ENCODE results near the gene NCF2. TPM values are rescaled to one million over a fixed set of nuclear protein-coding genes. Genes with fewer than 3 reads are reported as not detected.

NCF2 gene
- total RNA-seq, 1 experiment from 2014 or later = 0.53 TPM

Other genes starting within 250 kb of the NCF2 start
- 0.07 TPM in 1 of 2 replicates, not detected in the other for gene NMNAT2, start 172.1 kb downstream of the NCF2 start, total RNA-seq (2014; rRNA removed; shearing (Covaris generic); ENCODE audit: low replicate concordance)
- 28.2 and 86.2 TPM in 2 replicates for gene SMG7, start 118.0 kb downstream of the NCF2 start, total RNA-seq (2014; rRNA removed; shearing (Covaris generic); ENCODE audit: low replicate concordance)
- 232 and 372 TPM in 2 replicates for gene ARPC5, start 45.3 kb upstream of the NCF2 start, total RNA-seq (2014; rRNA removed; shearing (Covaris generic); ENCODE audit: low replicate concordance)
- gene APOBEC4, start 62.9 kb upstream of the NCF2 start, total RNA-seq (2014; rRNA removed; shearing (Covaris generic); ENCODE audit: low replicate concordance) = not detected in 2 replicates
- 4.1 and 4.9 TPM in 2 replicates for gene RGL1, start 214.7 kb upstream of the NCF2 start, total RNA-seq (2014; rRNA removed; shearing (Covaris generic); ENCODE audit: low replicate concordance)